HepG2 (cell line): ENCODE measurements around the gene BAIAP3. TPM values are rescaled to one million over a fixed set of nuclear protein-coding genes. Genes with fewer than 3 reads are reported as not detected.

Experiments used
- ATAC-seq: fragments of 200-7000 bp; cut with Tn5 transposase; 3 replicates; pipeline ENCODE4 v1.9.1; 2020; ENCODE audit warnings: mild to moderate bottlenecking, moderate library complexity
- BruUV-seq: library from RNA; stranded (reverse); fragments of 400-500 nt; replicated peaks from 2 replicates; lab custom pipeline; 2021; lab: Mats Ljungman, UMichigan
- CTCF ChIA-PET: fragments of 300-600 bp; formaldehyde crosslinking; extraction: SDS; loops from one replicate; lab custom pipeline; 2021; ENCODE audit warnings: low total read pairs, inconsistent platforms, low intra/inter-chr PET ratio; lab: Yijun Ruan, JAX
- POLR2A ChIA-PET: fragments of 350-600 bp; sonication (Branson Sonifier 250); formaldehyde crosslinking; loops from one replicate; lab custom pipeline; 2020; ENCODE audit warnings: antibody characterized with exemption, inconsistent platforms; lab: Yijun Ruan, JAX
- DNase-seq: peaks from one replicate; pipeline ENCODE4 v3.0.0-alpha.2; 2015; ENCODE audit warnings: low spot score
- FAIRE-seq: peaks from 3 replicates; lab custom pipeline; 2011; peaks lifted over from hg19 to GRCh38; lab: Jason Lieb, UNC
- H2AFZ ChIP-seq: one replicate; pipeline ENCODE4 v1.6.1; 2011; ENCODE audit warnings: low read length, inconsistent platforms
- H3K27ac ChIP-seq: fragments of 300-600 bp; 3 replicates; pipeline ENCODE4 v1.8.0; 2011; ENCODE audit warnings: mixed run types, mild to moderate bottlenecking, mixed read lengths, low read length, inconsistent platforms; ENCODE audit not compliant: insufficient read depth; ENCODE audit errors: extremely low read length
- H3K27me3 ChIP-seq, 2 experiments: fragments of 200-600 bp in 1 of 2; 2 replicates in 1 of 2; 3 replicates in 1 of 2; pipeline versions ENCODE4 v1.6.0 to v1.8.0; 2011; ENCODE audit warnings: low read length in 2 of 2, mild to moderate bottlenecking in 2 of 2, moderate library complexity in 2 of 2, inconsistent platforms in 1 of 2; ENCODE audit not compliant: insufficient read depth in 2 of 2, control insufficient read depth in 1 of 2
- H3K36me3 ChIP-seq, 2 experiments: fragments of 200-600 bp in 1 of 2; replicated peaks in 1 of 2; 2 replicates in 1 of 2; 3 replicates in 1 of 2; pipeline versions ENCODE4 v1.5.1 to v1.8.0; 2011; ENCODE audit warnings: low read length in 2 of 2, inconsistent platforms in 1 of 2; ENCODE audit not compliant: insufficient read depth in 2 of 2, control insufficient read depth in 1 of 2
- H3K4me1 ChIP-seq: 2 replicates; pipeline ENCODE4 v1.5.1; 2012; ENCODE audit warnings: low read length, inconsistent platforms; ENCODE audit not compliant: insufficient read depth
- H3K4me2 ChIP-seq: 2 replicates; pipeline ENCODE4 v1.6.0; 2011; ENCODE audit warnings: low read depth, low read length, inconsistent platforms
- H3K4me3 ChIP-seq, 3 experiments: fragments of 200-600 bp in 1 of 3; sonication (generic), shearing (Covaris generic) in 1 of 3; replicated peaks in 1 of 3; 2 replicates each; pipeline ENCODE4 v1.5.1; 2011 to 2016; ENCODE audit warnings: low read length in 3 of 3, inconsistent platforms in 2 of 3, low read depth in 2 of 3, mild to moderate bottlenecking in 2 of 3, control low read depth in 1 of 3, mixed read lengths in 1 of 3; ENCODE audit not compliant: insufficient read depth in 1 of 3
- H3K79me2 ChIP-seq: one replicate; pipeline ENCODE4 v1.6.1; 2011; ENCODE audit warnings: low read length, inconsistent platforms; ENCODE audit not compliant: insufficient read depth
- H3K9ac ChIP-seq: 2 replicates; pipeline ENCODE4 v1.6.0; 2011; ENCODE audit warnings: mild to moderate bottlenecking, low read depth, low read length, inconsistent platforms; ENCODE audit not compliant: insufficient read depth
- H3K9me3 ChIP-seq: 2 replicates; pipeline ENCODE4 v1.5.1; 2012; ENCODE audit warnings: mild to moderate bottlenecking, low read length
- H4K20me1 ChIP-seq: 2 replicates; pipeline ENCODE4 v1.6.0; 2011; ENCODE audit warnings: inconsistent platforms, mild to moderate bottlenecking, low read length, moderate library complexity; ENCODE audit not compliant: insufficient read depth
- AGO2 ChIP-seq: fragments of 200-400 bp; formaldehyde crosslinking; optimal IDR thresholded peaks from 2 replicates; pipeline ENCODE3; 2017; ENCODE audit warnings: mild to moderate bottlenecking, low read depth, low read length, moderate library complexity
- ATF7-NPFF ChIP-seq: sonication (generic); formaldehyde crosslinking; IDR thresholded peaks from 2 replicates; pipeline ENCODE4 v1.8.1; 2023; ENCODE audit warnings: mild to moderate bottlenecking, low read depth, missing genetic modification reagents, moderate library complexity
- EHMT2 ChIP-seq: fragments of 200-600 bp; sonication (generic); IDR thresholded peaks from 2 replicates; pipeline ENCODE4 v1.7.0; 2017; ENCODE audit warnings: antibody characterized with exemption, low read depth, low read length, borderline replicate concordance
- FOXJ3 ChIP-seq: sonication (generic); formaldehyde crosslinking; IDR thresholded peaks from 2 replicates; pipeline ENCODE4 v1.4.0; 2020; ENCODE audit warnings: missing genetic modification reagents, mild to moderate bottlenecking, borderline replicate concordance
- HIC2 ChIP-seq: sonication (generic); formaldehyde crosslinking; IDR thresholded peaks from 2 replicates; pipeline ENCODE4 v1.9.0; 2022; ENCODE audit warnings: low read depth, missing genetic modification reagents
- KIAA2018 ChIP-seq: sonication (generic); formaldehyde crosslinking; IDR thresholded peaks from 2 replicates; pipeline ENCODE4 v1.5.0; 2020; ENCODE audit warnings: mild to moderate bottlenecking, missing genetic modification reagents, borderline replicate concordance
- MED8 ChIP-seq: sonication (generic); formaldehyde crosslinking; IDR thresholded peaks from 2 replicates; pipeline ENCODE4 v1.8.1; 2023; ENCODE audit warnings: mild to moderate bottlenecking, missing genetic modification reagents; ENCODE audit not compliant: insufficient replicate concordance
- RBFOX2 ChIP-seq: fragments of 200-400 bp; formaldehyde crosslinking; IDR thresholded peaks from 2 replicates; pipeline ENCODE4 v1.6.1; 2017; ENCODE audit warnings: low read depth, mild to moderate bottlenecking, low read length
- TRIM22 ChIP-seq: fragments of 450-650 bp; IDR thresholded peaks from 2 replicates; pipeline ENCODE4 v1.6.1; 2017
- ZNF205 ChIP-seq: IDR thresholded peaks from 2 replicates; pipeline ENCODE4 v1.6.1; 2018; ENCODE audit warnings: missing biosample characterization, missing genetic modification reagents
- ZNF251 ChIP-seq: sonication (generic); formaldehyde crosslinking; IDR thresholded peaks from 2 replicates; pipeline ENCODE4 v1.9.0; 2021; ENCODE audit warnings: mild to moderate bottlenecking, missing genetic modification reagents
- ZNF720 ChIP-seq: sonication (generic); formaldehyde crosslinking; IDR thresholded peaks from 2 replicates; pipeline ENCODE4 v1.4.0; 2020; ENCODE audit warnings: missing genetic modification reagents
- ZNF780A ChIP-seq: sonication (generic); formaldehyde crosslinking; IDR thresholded peaks from 2 replicates; pipeline ENCODE4 v1.8.0; 2022; ENCODE audit warnings: mild to moderate bottlenecking, missing genetic modification reagents, moderate library complexity
- WGBS: methylation state at CpG from one replicate; pipeline ENCODE4 v1.1.6; 2017; ENCODE audit warnings: low lambda C conversion rate; 5-methylcytosine and 5-hydroxymethylcytosine counted together
- in situ Hi-C: cut with HindIII; loops from 2 replicates; pipeline ENCODE4 v1.10.0; 2017; ENCODE audit warnings: low pct_unique_long_range_greater_than_20kb; ENCODE audit not compliant: extremely low pct_ligation_motif_present
- intact Hi-C: fragments of 100-400 bp; cut with micrococcal nuclease; formaldehyde crosslinking; loops from one replicate; pipeline ENCODE4 v1.10.0; 2022; ENCODE audit not compliant: unreplicated experiment
- polyA plus RNA-seq, 8 experiments: library from polyadenylated mRNA; depleted of rRNA in 3 of 8; stranded (reverse) in 7 of 8; unstranded in 1 of 8; fragments of >200 nt; fragmentation: Illumina TruSeq in 4 of 8; extraction: Trizol in 4 of 8; gene quantifications; 2 replicates each; pipeline versions ENCODE4 v1.2.1 to v1.2.3, GENCODE V29; 2011 to 2016; ENCODE audit warnings: low read depth in 4 of 8, missing spikeins in 1 of 8, mixed read lengths in 1 of 8; ENCODE audit not compliant: insufficient read depth in 1 of 8
- total RNA-seq, 5 experiments: library from RNA; depleted of rRNA; stranded (reverse); fragments of >200 nt; fragmentation: Illumina TruSeq; extraction: Trizol; gene quantifications; 2 replicates each; pipeline ENCODE4 v1.2.3, GENCODE V29; 2016; ENCODE audit warnings: low read depth in 1 of 5

The BAIAP3 gene
- total and polyA plus RNA-seq, 2 of the 13 experiments (the other 11 are each of a cell fraction or from before 2014, with no cell fraction given) = 3.2 to 5.7 TPM

GRCh38 chr16:1361685-1362360 lies 28.4 kb downstream of the BAIAP3 start:
- Histone ChIP-seq H3K9ac (no peak overlapping the region), H3K9me3 (no peaks in the 10 kb centered on the region), H2AFZ (no peak overlapping the region), H3K4me2 (no peak overlapping the region), H3K27me3 (no peaks in the 10 kb centered on the region), H3K4me1 (no peaks in the 10 kb centered on the region), H3K4me3 (no peak overlapping the region), H3K79me2 (peaks cover 16% of the 10 kb centered on the region), H3K27ac (no peak overlapping the region), H4K20me1 (no peaks in the 10 kb centered on the region; the same call in 1 of the 2 replicates), H3K36me3 (peaks cover 16 to 46% of the 10 kb centered on the region in 2 experiments)
- in situ Hi-C loops = no loop called here
- intact Hi-C loops = no loop called here
- CTCF ChIA-PET = no interaction called here
- ATAC-seq = no peak
- POLR2A ChIA-PET = no interaction called here
- DNase-seq = no peak
- WGBS = 98% methylated on average over 24 of the region's 43 CpGs
- no peak for FAIRE-seq
- BruUV-seq = no TSS peak
- TF ChIP-seq HIC2 (CRISPR knock-in tag) (no peak), ATF7-NPFF (CRISPR knock-in tag) (no peak), MED8 (CRISPR knock-in tag) (no peak), EHMT2 (no peak), RBFOX2 (0 out of 2 replicates have a peak, but pooled peaks have one; percentile 21), FOXJ3 (no peak), ZNF780A (CRISPR knock-in tag) (no peak), ZNF720 (CRISPR knock-in tag) (no peak), KIAA2018 (no peak), ZNF205 (CRISPR knock-in tag) (no peak), ZNF251 (CRISPR knock-in tag) (no peak), AGO2 (peak; percentile 78), TRIM22 (no peak)
